Heart left ventricle (tissue), 13 donors: ENCODE measurements around the gene RNU2-1.
"Not testable (repeated sequence)": the region's sequence is repeated elsewhere in the genome, so short reads cannot be mapped to it uniquely, and the experiment has no call there.

Source experiments
- CTCF ChIP-seq, 12 donors: fragments of 200-600 bp; sonication (generic) in 4 of 12; IDR thresholded peaks; one replicate each; pipeline versions ENCODE4 v1.5.0 to v1.8.0; 2018 to 2022; ENCODE audit warnings: antibody characterized with exemption in 12 of 12, mild to moderate bottlenecking in 5 of 12
- POLR2A ChIP-seq, 2 donors: fragments of 450-650 bp; IDR thresholded peaks; one replicate each; pipeline ENCODE4 v1.6.1; 2017; ENCODE audit warnings: antibody characterized with exemption in 2 of 2, mild to moderate bottlenecking in 2 of 2, moderate library complexity in 2 of 2
- donor health status: ischemic (EF 13 %, LVEDD 7.1; RV severe dilation, severe dysfunction).
- donor health status: DM: no; HTN: yes; CAD: no.
- donor health status: DM: no; HTN: no; CAD: no.
- donor health status: ischemic (EF 25% LVEDD 6.9; RV normal size, moderate dysfunction).
- donor health status: ischemic (EF 25% LVEDD 5.7; RV mildly dilated, moderate dysfunction).
- donor health status: ischemic (EF 35%, LVEDD 5.7; RV mildly dilated, moderate dysfunction).
- donor health status: nonischemic (EF 11% LVEDD 7.7; RV severe dilation, severe dysfunction).
- donor health status: DM: yes; HTN: yes; CAD: no.
- donor health status: PGD.
- donor health status: ischemic (EF 29% LVEDD 5.4; RV normal size, mild dysfunction).
- donor health status: nonischemic (EF 23%, LVEDD 6.1; RV moderate dilation, normal function).

- not testable (repeated sequence) for TF ChIP-seq CTCF, POLR2A (IDR thresholded peaks at IDR 0.05)
Observed at GRCh38 chr17:43239597-43239996, 5.8 kb upstream of the RNU2-1 start.
